Panc1 (cell line): ENCODE results near the gene SPEM3. TPM values are rescaled to one million over a fixed set of nuclear protein-coding genes. Genes with fewer than 3 reads are reported as not detected.

ENCODE experiments used
- ATAC-seq: fragments of 200-7000 bp; cut with Tn5 transposase; 2 replicates; pipeline ENCODE4 v1.9.1; 2020; ENCODE audit warnings: mild to moderate bottlenecking, moderate library complexity
- Bru-seq: library from RNA; stranded (reverse); fragments of 400-500 nt; gene quantifications from one replicate; lab custom pipeline; 2021; lab: Mats Ljungman, UMichigan
- BruChase-seq, 2 experiments: library from RNA; stranded (reverse); fragments of 400-500 nt; gene quantifications; one replicate each; lab custom pipeline; 2021; lab: Mats Ljungman, UMichigan
- BruUV-seq: library from RNA; stranded (reverse); fragments of 400-500 nt; replicated peaks from 2 replicates; lab custom pipeline; 2021; lab: Mats Ljungman, UMichigan
- CTCF ChIA-PET: fragments of 300-600 bp; sonication (Branson Sonifier 250); formaldehyde crosslinking; loops from one replicate; lab custom pipeline; 2022; ENCODE audit warnings: antibody characterized with exemption; lab: Charles Lee
- POLR2A ChIA-PET: fragments of 300-600 bp; sonication (Branson Sonifier 250); formaldehyde crosslinking; loops from one replicate; lab custom pipeline; 2022; ENCODE audit warnings: antibody characterized with exemption; lab: Charles Lee
- DNase-seq: peaks from one replicate; pipeline ENCODE4 v3.0.0-alpha.2; 2010; ENCODE audit warnings: low read depth, low spot score
- H3K27ac ChIP-seq: 2 replicates; pipeline ENCODE4 v1.5.1; 2011; ENCODE audit warnings: mild to moderate bottlenecking, low read length, inconsistent platforms
- H3K27me3 ChIP-seq: fragments of 200-500 bp; sonication (Bioruptor generic); 2 replicates; pipeline ENCODE4 v1.6.0; 2014; ENCODE audit warnings: low read length, inconsistent platforms; ENCODE audit not compliant: control insufficient read depth, insufficient read depth
- H3K36me3 ChIP-seq: fragments of 200-500 bp; sonication (Bioruptor generic); 2 replicates; pipeline ENCODE4 v1.5.1; 2014; ENCODE audit warnings: inconsistent platforms, mild to moderate bottlenecking, low read length, moderate library complexity; ENCODE audit not compliant: control insufficient read depth, insufficient read depth
- H3K4me1 ChIP-seq: 2 replicates; pipeline ENCODE4 v1.5.1; 2011; ENCODE audit warnings: inconsistent platforms, mild to moderate bottlenecking, low read length, moderate library complexity; ENCODE audit not compliant: control insufficient read depth, insufficient read depth
- H3K4me3 ChIP-seq, 2 experiments: 2 replicates each; pipeline ENCODE4 v1.5.1; 2011 to 2012; ENCODE audit warnings: low read depth in 2 of 2, low read length in 2 of 2, mild to moderate bottlenecking in 2 of 2, inconsistent platforms in 1 of 2, moderate library complexity in 1 of 2
- H3K9me3 ChIP-seq: fragments of 200-500 bp; sonication (Bioruptor generic); 2 replicates; pipeline ENCODE4 v1.5.1; 2014; ENCODE audit warnings: low read depth, mild to moderate bottlenecking, inconsistent platforms, low read length, moderate library complexity; ENCODE audit not compliant: control insufficient read depth, insufficient read depth
- CTCF ChIP-seq: fragments of 450-650 bp; IDR thresholded peaks from 2 replicates; pipeline ENCODE4 v1.5.1; 2017; ENCODE audit warnings: mild to moderate bottlenecking
- POLR2AphosphoS5 ChIP-seq: IDR thresholded peaks from 2 replicates; pipeline ENCODE4 v1.6.1; 2012; ENCODE audit warnings: mild to moderate bottlenecking, low read depth, low read length, moderate library complexity
- REST ChIP-seq, 2 experiments: IDR thresholded peaks; 2 replicates each; pipeline ENCODE4 v1.6.1; 2011 to 2012; ENCODE audit warnings: low read depth in 2 of 2, control low read depth in 1 of 2, low read length in 1 of 2, mild to moderate bottlenecking in 1 of 2, moderate library complexity in 1 of 2; ENCODE audit not compliant: insufficient read depth in 1 of 2
- SIN3A ChIP-seq: IDR thresholded peaks from 2 replicates; pipeline ENCODE4 v1.6.1; 2012; ENCODE audit warnings: low read depth, mild to moderate bottlenecking, low read length, moderate library complexity, borderline replicate concordance; ENCODE audit not compliant: insufficient read depth
- TCF7L2 ChIP-seq: IDR thresholded peaks from 2 replicates; pipeline ENCODE4 v1.6.1; 2011; ENCODE audit warnings: mild to moderate bottlenecking, low read depth, low read length, inconsistent platforms
- in situ Hi-C: cut with HindIII; loops from 2 replicates; pipeline ENCODE4 v1.10.0; 2016; ENCODE audit warnings: low sequenced_read_pairs, low pct_unique_long_range_greater_than_20kb
- intact Hi-C: fragments of 100-400 bp; cut with micrococcal nuclease; formaldehyde crosslinking; loops from one replicate; pipeline ENCODE4 v1.10.0; 2022; ENCODE audit not compliant: unreplicated experiment
- long read RNA-seq: library from polyadenylated mRNA; unstranded; transcript quantifications from one replicate; pipeline ENCODE4 v2.0.0, GENCODE V29; 2021; ENCODE audit not compliant: unreplicated experiment
- polyA plus RNA-seq: library from polyadenylated mRNA; unstranded; fragments of >200 nt; gene quantifications from one replicate; pipeline ENCODE4 v1.2.1, GENCODE V29; 2012; ENCODE audit warnings: missing spikeins; ENCODE audit not compliant: insufficient read length
- total RNA-seq: library from RNA; stranded (reverse); gene quantifications from one replicate; pipeline ENCODE4 v1.2.1, GENCODE V29; 2021; ENCODE audit not compliant: unreplicated experiment

Gene SPEM3
- total RNA-seq = not detected
- not detected for polyA plus RNA-seq
- percentile 14 among the genes with signal in this experiment for Bru-seq, nascent RNA
- percentile 14 among the genes with signal in this experiment for BruChase-seq, experiment 1, labeled RNA remaining after a 2-hour chase
- percentile 20 among the genes with signal in this experiment for BruChase-seq, experiment 2, labeled RNA remaining after a 6-hour chase
- long read RNA-seq = 0 reads

GRCh38 chr17:7428557-7428956 is at the start of gene SPEM3:
Gene SPEM3, plus strand, starts transcription at chr17:7428857. Its CDS starts 46 bp downstream, at chr17:7428903.
- Histone ChIP-seq H3K9me3 (no peaks in the 10 kb centered on the region), H3K27ac (no peak within 1 kb of the TSS), H3K4me3 (no peak within 1 kb of the TSS), H3K27me3 (no peaks in the 10 kb centered on the region), H3K4me1 (no peaks in the 10 kb centered on the region), H3K36me3 (no peaks in the 10 kb centered on the region)
- intact Hi-C loops = no loop called here
- in situ Hi-C loops = no loop called here
- no peak for TF ChIP-seq REST (IDR thresholded peaks at IDR 0.05; ENCODE audit: insufficient read depth in 1 of 2, low read depth in 2 of 2, low read length in 1 of 2)
- TF ChIP-seq TCF7L2 = no peak
- no peak for TF ChIP-seq CTCF
- no peak for TF ChIP-seq POLR2AphosphoS5
- TF ChIP-seq SIN3A = no peak
- ChIA-PET POLR2A (no interaction called here), CTCF (no interaction called here)
- no peak for ATAC-seq
- BruUV-seq = no TSS peak
- no peak for DNase-seq

GRCh38 chr17:7379134-7379533 is 49.5 kb upstream of the SPEM3 start:
- ATAC-seq (no peak), DNase-seq (no peak)
- Histone ChIP-seq H3K9me3 (peaks cover 3% of the 10 kb centered on the region; the same call in 1 of the 2 replicates), H3K36me3 (peaks cover 2% of the 10 kb centered on the region; the same call in 1 of the 2 replicates), H3K4me1 (no peaks in the 10 kb centered on the region), H3K4me3 (no peak overlapping the region), H3K27me3 (no peaks in the 10 kb centered on the region), H3K27ac (no peak overlapping the region)
- intact Hi-C loops (no loop called here), in situ Hi-C loops (no loop called here)
- ChIA-PET CTCF (no interaction called here), POLR2A (no interaction called here)
- TF ChIP-seq TCF7L2 = no peak
- no TSS peak for BruUV-seq

GRCh38 chr17:7380321-7380720 is 48.3 kb upstream of the SPEM3 start:
- TF ChIP-seq POLR2AphosphoS5 (no peak), SIN3A (no peak), CTCF (no peak), REST (IDR thresholded peaks at IDR 0.05; ENCODE audit: insufficient read depth in 1 of 2, low read depth in 2 of 2, low read length in 1 of 2) (no peak), TCF7L2 (no peak)
- CTCF ChIA-PET = no interaction called here
- Histone ChIP-seq H3K4me1 (no peaks in the 10 kb centered on the region), H3K9me3 (peaks cover 3% of the 10 kb centered on the region; the same call in 1 of the 2 replicates), H3K4me3 (peak overlapping the region; percentile 51 to 63), H3K27me3 (no peaks in the 10 kb centered on the region), H3K27ac (peak overlapping the region; percentile 68), H3K36me3 (peaks cover 2% of the 10 kb centered on the region; the same call in 1 of the 2 replicates)
- in situ Hi-C loops (no loop called here), intact Hi-C loops (no loop called here)
- ATAC-seq (0 out of 2 replicates have a peak, but pooled peaks have one; percentile 28), DNase-seq (no peak)
- no TSS peak for BruUV-seq
- POLR2A ChIA-PET = no interaction called here
